Memory B cell (primary cell): Measurements from ENCODE around the gene FGF2.
"Not testable (repeated sequence)": the region's sequence is repeated elsewhere in the genome, so short reads cannot be mapped to it uniquely, and the experiment has no call there.

Experiments
- ATAC-seq: fragments of 150-1000 bp; cut with Tn5 transposase; 2 replicates; pipeline ENCODE4 v1.10.0; 2021; ENCODE audit warnings: low read depth, mild to moderate bottlenecking, moderate library complexity
- DNase-seq, 2 donors: peaks; one replicate each; pipeline ENCODE4 v3.0.0; 2022; ENCODE audit warnings: low spot score in 2 of 2
- H3K27ac Mint-ChIP-seq: one replicate; pipeline ENCODE4 v1.8.0; 2022; ENCODE audit warnings: mild to moderate bottlenecking, moderate library complexity, mixed read lengths
- H3K27me3 Mint-ChIP-seq: one replicate; pipeline ENCODE4 v1.8.0; 2022; ENCODE audit warnings: mixed read lengths
- H3K36me3 Mint-ChIP-seq: one replicate; pipeline ENCODE4 v1.8.0; 2022; ENCODE audit warnings: mild to moderate bottlenecking, mixed read lengths
- H3K4me1 Mint-ChIP-seq: one replicate; pipeline ENCODE4 v1.8.0; 2022; ENCODE audit warnings: mixed read lengths
- H3K4me3 Mint-ChIP-seq: one replicate; pipeline ENCODE4 v1.8.0; 2022; ENCODE audit warnings: mild to moderate bottlenecking, moderate library complexity, mixed read lengths
- H3K9me3 Mint-ChIP-seq: one replicate; pipeline ENCODE4 v1.8.0; 2022; ENCODE audit warnings: mixed read lengths

FGF2 gene

GRCh38 chr4:122921971-122922876 is 95.6 kb downstream of the FGF2 start, which contains the start of gene NUDT6:
TSS of gene NUDT6 (minus strand) at chr4:122922597. CDS start at chr4:122922572, 25 bp downstream.
- peaks cover 3% of the 10 kb centered on the region for H3K4me1 Mint-ChIP-seq
- ATAC-seq = peak; percentile 32
- H3K27ac Mint-ChIP-seq = peak within 1 kb of the TSS; percentile 92
- H3K9me3 Mint-ChIP-seq = no peaks in the 10 kb centered on the region
- peak in 1 of 2 donors; percentile 33 for DNase-seq
- no peaks in the 10 kb centered on the region for H3K36me3 Mint-ChIP-seq
- no peaks in the 10 kb centered on the region for H3K27me3 Mint-ChIP-seq
- H3K4me3 Mint-ChIP-seq = peak within 1 kb of the TSS; percentile 99

- ATAC-seq (peak; percentile 97), DNase-seq (peak; percentile 62 to 67)
- no peaks in the 10 kb centered on the region for H3K36me3 Mint-ChIP-seq
- peaks cover 3% of the 10 kb centered on the region for H3K4me1 Mint-ChIP-seq
- H3K4me3 Mint-ChIP-seq = peak overlapping the region; percentile 99
- no peaks in the 10 kb centered on the region for H3K9me3 Mint-ChIP-seq
- peak overlapping the region; percentile 92 for H3K27ac Mint-ChIP-seq
- no peaks in the 10 kb centered on the region for H3K27me3 Mint-ChIP-seq
These were observed 96.4 kb downstream of the FGF2 start for GRCh38 chr4:122922877-122923511.

- Mint-ChIP-seq H3K27me3 (no peaks in the 10 kb centered on the region), H3K4me3 (no peak overlapping the region), H3K36me3 (peaks cover 11% of the 10 kb centered on the region), H3K27ac (no peak overlapping the region), H3K9me3 (no peaks in the 10 kb centered on the region), H3K4me1 (no peaks in the 10 kb centered on the region)
- no peak for DNase-seq
- no peak for ATAC-seq
These were observed 102.3 kb downstream of the FGF2 start for GRCh38 chr4:122928930-122929329.

GRCh38 chr4:122930862-122931261 is 104.2 kb downstream of the FGF2 start:
- DNase-seq = no peak
- H3K4me3 Mint-ChIP-seq = no peak overlapping the region
- no peaks in the 10 kb centered on the region for H3K27me3 Mint-ChIP-seq

GRCh38 chr4:122932763-122933162 is 106.1 kb downstream of the FGF2 start:
- H3K36me3 Mint-ChIP-seq = peaks cover 26% of the 10 kb centered on the region
- DNase-seq = no peak

More at GRCh38 chr4:122930862-122931261, 104.2 kb downstream of the FGF2 start:
- Mint-ChIP-seq H3K4me1 (no peaks in the 10 kb centered on the region), H3K36me3 (peaks cover 26% of the 10 kb centered on the region), H3K9me3 (no peaks in the 10 kb centered on the region), H3K27ac (no peak overlapping the region)
- ATAC-seq = no peak

GRCh38 chr4:122945136-122945535 is 118.5 kb downstream of the FGF2 start:
- not testable (repeated sequence) for ATAC-seq, H3K27ac Mint-ChIP-seq, H3K4me1 Mint-ChIP-seq, DNase-seq, H3K27me3 Mint-ChIP-seq, H3K9me3 Mint-ChIP-seq
- H3K36me3 Mint-ChIP-seq = peaks cover 34% of the 10 kb centered on the region
- peak overlapping the region; percentile 11 for H3K4me3 Mint-ChIP-seq

More at GRCh38 chr4:122932763-122933162, 106.1 kb downstream of the FGF2 start:
- H3K27ac Mint-ChIP-seq = no peak overlapping the region
- no peaks in the 10 kb centered on the region for H3K4me1 Mint-ChIP-seq
- H3K4me3 Mint-ChIP-seq = no peak overlapping the region
- H3K9me3 Mint-ChIP-seq = no peaks in the 10 kb centered on the region
- ATAC-seq = no peak
- no peaks in the 10 kb centered on the region for H3K27me3 Mint-ChIP-seq

- Mint-ChIP-seq H3K4me1 (peaks cover 3% of the 10 kb centered on the region), H3K9me3 (peaks cover 1% of the 10 kb centered on the region), H3K4me3 (no peak overlapping the region), H3K27ac (peak overlapping the region; percentile 55), H3K27me3 (no peaks in the 10 kb centered on the region), H3K36me3 (peaks cover 36% of the 10 kb centered on the region)
- ATAC-seq = no peak
- DNase-seq = no peak
These were observed 119.5 kb downstream of the FGF2 start for GRCh38 chr4:122946142-122946541.
